CD4-positive, alpha-beta T cell (primary cell): ENCODE data around the gene ZNF692. TPM values are rescaled to one million over a fixed set of nuclear protein-coding genes. Genes with fewer than 3 reads are reported as not detected.
A peak's percentile ranks its signal among the peaks of the same experiment; 100 is the strongest.

Experiments
- ATAC-seq: fragments of 200-7000 bp; cut with Tn5 transposase; one replicate; pipeline ENCODE4 v1.10.0; 2022; ENCODE audit warnings: mild to moderate bottlenecking; ENCODE audit not compliant: poor library complexity
- CTCF ChIA-PET: fragments of 350-600 bp; sonication (Branson Sonifier 250); formaldehyde crosslinking; loops from one replicate; lab custom pipeline; 2021; ENCODE audit warnings: antibody characterized with exemption, inconsistent platforms; lab: Charles Lee
- POLR2A ChIA-PET: fragments of 350-600 bp; sonication (Branson Sonifier 250); formaldehyde crosslinking; loops from one replicate; lab custom pipeline; 2021; ENCODE audit warnings: antibody characterized with exemption, inconsistent platforms; lab: Charles Lee
- DNase-seq, 14 experiments: peaks; one replicate each; pipeline ENCODE4 v3.0.0-alpha.2; 2013 to 2020; ENCODE audit warnings: mixed read lengths in 2 of 14
- H3K27ac ChIP-seq, 2 donors: one replicate each; pipeline versions ENCODE4 v1.5.1 to v1.7.0; 2013; ENCODE audit warnings: low read length in 2 of 2, low read depth in 1 of 2, mild to moderate bottlenecking in 1 of 2
- H3K27me3 ChIP-seq, 2 experiments: 1 replicate in 1 of 2; 2 replicates in 1 of 2; pipeline versions ENCODE4 v1.6.1 to v1.7.0; 2013; ENCODE audit warnings: low read length in 2 of 2, control low read depth in 1 of 2, mild to moderate bottlenecking in 1 of 2, moderate library complexity in 1 of 2; ENCODE audit not compliant: insufficient read depth in 2 of 2, control insufficient read depth in 1 of 2
- H3K36me3 ChIP-seq: one replicate; pipeline ENCODE4 v1.6.1; 2013; ENCODE audit warnings: low read length, control low read depth; ENCODE audit not compliant: insufficient read depth
- H3K4me1 ChIP-seq: one replicate; pipeline ENCODE4 v1.6.1; 2013; ENCODE audit warnings: low read length, control low read depth; ENCODE audit not compliant: insufficient read depth
- H3K4me3 ChIP-seq: one replicate; pipeline ENCODE4 v1.5.1; 2013; ENCODE audit warnings: mild to moderate bottlenecking, low read length, moderate library complexity
- H3K9me3 ChIP-seq, 2 experiments: 1 replicate in 1 of 2; 2 replicates in 1 of 2; pipeline versions ENCODE4 v1.6.1 to v1.7.0; 2013; ENCODE audit warnings: low read length in 2 of 2, mild to moderate bottlenecking in 2 of 2, control low read depth in 1 of 2, moderate library complexity in 1 of 2; ENCODE audit not compliant: control insufficient read depth in 1 of 2, insufficient read depth in 1 of 2
- H3K27ac Mint-ChIP-seq: one replicate; pipeline ENCODE4 v1.8.0; 2020; ENCODE audit warnings: mixed read lengths
- H3K27me3 Mint-ChIP-seq: one replicate; pipeline ENCODE4 v1.8.0; 2021; ENCODE audit warnings: mixed read lengths
- H3K36me3 Mint-ChIP-seq: one replicate; pipeline ENCODE4 v1.8.0; 2021; ENCODE audit warnings: low read depth, mixed read lengths
- H3K4me1 Mint-ChIP-seq: one replicate; pipeline ENCODE4 v1.8.0; 2021; ENCODE audit warnings: low read depth, mixed read lengths
- H3K4me3 Mint-ChIP-seq: one replicate; pipeline ENCODE4 v1.8.0; 2020; ENCODE audit warnings: mild to moderate bottlenecking, mixed read lengths
- H3K9me3 Mint-ChIP-seq: one replicate; pipeline ENCODE4 v1.8.0; 2020; ENCODE audit warnings: mixed read lengths
- CTCF ChIP-seq: fragments of 200-600 bp; IDR thresholded peaks from one replicate; pipeline ENCODE4 v1.8.0; 2022; ENCODE audit warnings: antibody characterized with exemption, mild to moderate bottlenecking
- intact Hi-C, 2 experiments: fragments of 100-400 bp; cut with DNase I in 1 of 2; cut with micrococcal nuclease in 1 of 2; formaldehyde crosslinking; loops; one replicate each; pipeline versions ENCODE4 v1.15.1 to v1.9.0; 2023 to 2025; cut with DNase I, micrococcal nuclease
- total RNA-seq, 174 experiments: library from RNA in 2 of 174; stranded (reverse) in 2 of 174; gene quantifications; one replicate each; pipeline ENCODE4 v1.2.3 and lab custom pipeline; 2021 to 2026

ZNF692 gene
- total RNA-seq, 2 experiments from 2014 or later: 23.3 to 27.3 TPM

- H3K27me3 Mint-ChIP-seq: no peaks in the 10 kb centered on the region
- H3K27me3 ChIP-seq: no peaks in the 10 kb centered on the region
- peak overlapping the region; percentile 71 for H3K4me3 Mint-ChIP-seq
- H3K27ac Mint-ChIP-seq: peak overlapping the region; percentile 96
- no peaks in the 10 kb centered on the region for H3K9me3 Mint-ChIP-seq
- DNase-seq: no peak
- H3K4me1 Mint-ChIP-seq: peaks cover 60% of the 10 kb centered on the region
- H3K4me1 ChIP-seq: peaks cover 40% of the 10 kb centered on the region
- no peak for ATAC-seq
- intact Hi-C loops: loop anchor here in 1 of 2 experiments (2.0 kb wide), 1 partner anchor 43 kb away; no protein-coding TSS in a partner anchor
- H3K9me3 ChIP-seq: no peaks in the 10 kb centered on the region
- CTCF ChIA-PET: interaction anchor here (1.7 kb wide), 1 partner anchor 36 kb away, joined by 4 read pairs; the partner anchor contains the start of gene SH3BP5L
- no peak overlapping the region for H3K27ac ChIP-seq
- no peak for TF ChIP-seq CTCF
- H3K36me3 ChIP-seq: no peaks in the 10 kb centered on the region
- no peak overlapping the region for H3K4me3 ChIP-seq
- peaks cover 9% of the 10 kb centered on the region for H3K36me3 Mint-ChIP-seq
- POLR2A ChIA-PET: interaction anchor here (1.0 to 4.0 kb wide), 5 partner anchors 12 to 47 kb away, joined by 3 to 33 read pairs (median 9); partner anchors contain the start of genes PGBD2 and ZNF672
Observed at GRCh38 chr1:248861616-248862015, 2.7 kb upstream of the ZNF692 start.

- Mint-ChIP-seq H3K9me3 (no peaks in the 10 kb centered on the region), H3K36me3 (peaks cover 16% of the 10 kb centered on the region), H3K27me3 (no peaks in the 10 kb centered on the region), H3K4me1 (peaks cover 70% of the 10 kb centered on the region), H3K4me3 (peak overlapping the region; percentile 95), H3K27ac (peak overlapping the region; percentile 93)
- H3K9me3 ChIP-seq: no peaks in the 10 kb centered on the region
- ATAC-seq: no peak
- CTCF ChIA-PET: interaction anchor here (1.1 to 2.9 kb wide), 3 partner anchors 21 to 34 kb away, joined by 3 to 65 read pairs (median 11); partner anchors contain the start of genes SH3BP5L and ZNF672
- intact Hi-C loops: no loop called here
- peaks cover 50% of the 10 kb centered on the region for H3K4me1 ChIP-seq
- DNase-seq: no peak
- peak overlapping the region in 1 of 2 donors; percentile 77 for H3K27ac ChIP-seq
- POLR2A ChIA-PET: interaction anchor here (2.2 to 4.9 kb wide), 3 partner anchors 14 to 33 kb away, joined by 37 to 98 read pairs (median 47); partner anchors contain the start of genes SH3BP5L and ZNF672
- H3K4me3 ChIP-seq: no peak overlapping the region
- peaks cover 10% of the 10 kb centered on the region for H3K36me3 ChIP-seq
- H3K27me3 ChIP-seq: no peaks in the 10 kb centered on the region
- TF ChIP-seq CTCF: no peak
Observed at GRCh38 chr1:248860007-248860406, 1.1 kb upstream of the ZNF692 start.

GRCh38 chr1:248858096-248858890, 592 bp downstream of the ZNF692 start:
- peaks cover 69% of the 10 kb centered on the region for H3K4me1 Mint-ChIP-seq
- Histone ChIP-seq H3K9me3 (no peaks in the 10 kb centered on the region), H3K27me3 (no peaks in the 10 kb centered on the region), H3K4me3 (peak overlapping the region; percentile 53), H3K36me3 (peaks cover 19% of the 10 kb centered on the region), H3K27ac (peak overlapping the region; percentile 41 to 77), H3K4me1 (peaks cover 60% of the 10 kb centered on the region)
- H3K27ac Mint-ChIP-seq: peak overlapping the region; percentile 93
- ChIA-PET POLR2A (interaction anchor here (0.6 to 4.9 kb wide), 7 partner anchors 9 to 106 kb away, joined by 3 to 98 read pairs (median 5); partner anchors contain the start of genes SH3BP5L and ZNF672), CTCF (interaction anchor here (0.7 to 2.9 kb wide), 9 partner anchors 9 to 66 kb away, joined by 3 to 65 read pairs (median 3); partner anchors contain the start of genes PGBD2, SH3BP5L and ZNF672)
- peak overlapping the region; percentile 95 for H3K4me3 Mint-ChIP-seq
- ATAC-seq: peak; percentile 24
- peak in 8 of 14 experiments; percentile 14 to 54 (median 38) for DNase-seq
- H3K27me3 Mint-ChIP-seq: no peaks in the 10 kb centered on the region
- peaks cover 19% of the 10 kb centered on the region for H3K36me3 Mint-ChIP-seq
- peak; percentile 51 for TF ChIP-seq CTCF
- no peaks in the 10 kb centered on the region for H3K9me3 Mint-ChIP-seq
- intact Hi-C loops: loop anchor here in 1 of 2 experiments (2.0 kb wide), 1 partner anchor 17 kb away; no protein-coding TSS in a partner anchor
